Ishikawa (cell line): Measurements from ENCODE around the gene PLEKHA6.

ENCODE experiments used
- CEBPB ChIP-seq: IDR thresholded peaks from 2 replicates; pipeline ENCODE4 v1.6.1; 2012
- CREB1 ChIP-seq: IDR thresholded peaks from 2 replicates; pipeline ENCODE4 v1.6.1; 2012; ENCODE audit warnings: low read depth
- EGR1 ChIP-seq: IDR thresholded peaks from 2 replicates; pipeline ENCODE4 v1.6.1; 2012
- EP300 ChIP-seq: IDR thresholded peaks from 2 replicates; pipeline ENCODE4 v1.6.1; 2012; ENCODE audit warnings: borderline replicate concordance
- FOXM1 ChIP-seq: IDR thresholded peaks from 2 replicates; pipeline ENCODE4 v1.6.1; 2012; ENCODE audit warnings: low read depth, borderline replicate concordance
- NFIC ChIP-seq: IDR thresholded peaks from 2 replicates; pipeline ENCODE4 v1.6.1; 2012
- RAD21 ChIP-seq: IDR thresholded peaks from 2 replicates; pipeline ENCODE4 v1.6.1; 2012; ENCODE audit warnings: low read depth
- REST ChIP-seq: IDR thresholded peaks from 2 replicates; pipeline ENCODE4 v1.6.1; 2012; ENCODE audit warnings: low read depth, mild to moderate bottlenecking
- TAF1 ChIP-seq: IDR thresholded peaks from 2 replicates; pipeline ENCODE4 v1.6.1; 2012; ENCODE audit warnings: low read depth, mild to moderate bottlenecking
- TCF12 ChIP-seq: IDR thresholded peaks from 2 replicates; pipeline ENCODE4 v1.6.1; 2012; ENCODE audit warnings: low read depth
- TEAD4 ChIP-seq: IDR thresholded peaks from 2 replicates; pipeline ENCODE4 v1.6.1; 2012
- USF1 ChIP-seq: IDR thresholded peaks from 2 replicates; pipeline ENCODE4 v1.6.1; 2012
- YY1 ChIP-seq: IDR thresholded peaks from 2 replicates; pipeline ENCODE4 v1.6.1; 2012; ENCODE audit warnings: low read depth
- ZBTB7A ChIP-seq: IDR thresholded peaks from 2 replicates; pipeline ENCODE4 v1.6.1; 2012; ENCODE audit warnings: low read depth
- TF ChIP-seq, protein P1 (sequence below): IDR thresholded peaks from 2 replicates; pipeline ENCODE4 v1.6.1; 2012

PLEKHA6 gene

DNA sequence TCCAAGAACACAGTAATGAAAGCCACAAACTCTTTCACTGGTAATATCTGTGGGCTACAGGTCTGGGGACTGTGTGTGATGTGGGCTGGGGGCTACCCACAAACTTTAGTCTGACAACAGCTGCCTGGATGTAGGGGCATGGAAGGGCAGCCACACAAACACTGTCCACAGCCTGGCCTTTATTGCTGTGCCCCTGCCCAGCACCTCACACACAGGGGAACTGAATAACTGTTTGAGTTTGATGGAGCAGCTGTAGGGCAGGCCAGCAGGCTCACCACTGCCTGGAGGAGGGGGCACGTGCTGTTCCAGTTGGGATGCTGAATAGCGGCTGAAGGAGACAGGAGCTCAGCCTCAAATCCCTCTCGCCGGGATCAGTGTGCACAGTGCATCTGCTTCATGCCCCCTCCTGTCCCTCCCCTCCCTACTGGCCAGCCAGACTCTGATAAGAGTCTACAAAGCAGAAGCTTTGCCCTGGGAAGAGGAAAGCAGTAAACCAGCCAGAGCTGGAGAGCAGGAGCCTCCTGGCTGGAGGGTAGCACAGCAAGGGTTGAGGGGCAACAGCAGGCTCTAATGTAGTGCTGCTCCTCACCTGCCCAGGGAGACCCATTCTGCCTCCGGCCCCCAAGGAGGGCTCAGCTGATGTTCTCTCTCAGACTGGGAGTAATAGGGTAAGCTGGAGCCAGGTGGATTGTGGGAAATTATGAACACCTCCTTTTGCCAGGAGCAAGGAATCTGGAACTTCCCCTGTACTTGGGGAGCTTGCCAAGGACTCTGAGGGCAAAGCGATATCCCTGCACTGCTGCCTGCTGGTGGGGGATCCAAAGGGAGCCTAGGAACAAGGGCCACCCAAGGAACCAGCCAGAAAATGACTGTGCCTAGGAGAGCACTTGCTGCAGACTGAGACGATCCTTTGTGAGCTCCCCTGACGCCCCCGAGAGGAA, 75.7 kb downstream of the PLEKHA6 start:
- no peak for TF ChIP-seq CEBPB
- TF ChIP-seq TAF1 = no peak
- no peak for TF ChIP-seq NFIC
- TF ChIP-seq REST = no peak
- no peak for TF ChIP-seq CREB1
- TF ChIP-seq TCF12 = no peak
- no peak for TF ChIP-seq USF1
- no peak for TF ChIP-seq TEAD4
- TF ChIP-seq, protein P1, sequence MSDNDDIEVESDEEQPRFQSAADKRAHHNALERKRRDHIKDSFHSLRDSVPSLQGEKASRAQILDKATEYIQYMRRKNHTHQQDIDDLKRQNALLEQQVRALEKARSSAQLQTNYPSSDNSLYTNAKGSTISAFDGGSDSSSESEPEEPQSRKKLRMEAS = no peak
- TF ChIP-seq RAD21 = no peak
- TF ChIP-seq EP300 = no peak
- TF ChIP-seq FOXM1 = no peak
- TF ChIP-seq EGR1 = no peak
- no peak for TF ChIP-seq ZBTB7A
- no peak for TF ChIP-seq YY1

- TF ChIP-seq NFIC (no peak), USF1 (no peak), CEBPB (no peak), RAD21 (no peak), ZBTB7A (no peak), TEAD4 (no peak), TCF12 (no peak)
These were observed 76.9 kb downstream of the PLEKHA6 start for GRCh38 chr1:204282761-204283221.

- TF ChIP-seq TEAD4 (no peak), CREB1 (no peak), RAD21 (no peak), FOXM1 (no peak), YY1 (no peak), CEBPB (no peak), NFIC (no peak), EP300 (no peak), USF1 (no peak), EGR1 (no peak), ZBTB7A (no peak), TAF1 (no peak), TCF12 (no peak), REST (no peak)
- TF ChIP-seq, protein P1 = no peak
These were observed 79.4 kb downstream of the PLEKHA6 start for GRCh38 chr1:204280099-204280961.

- TF ChIP-seq ZBTB7A (no peak), TAF1 (no peak), FOXM1 (no peak), CEBPB (no peak), TEAD4 (no peak), RAD21 (no peak), EGR1 (no peak), EP300 (no peak)
These were observed 80.8 kb downstream of the PLEKHA6 start for GRCh38 chr1:204278958-204279357.

DNA sequence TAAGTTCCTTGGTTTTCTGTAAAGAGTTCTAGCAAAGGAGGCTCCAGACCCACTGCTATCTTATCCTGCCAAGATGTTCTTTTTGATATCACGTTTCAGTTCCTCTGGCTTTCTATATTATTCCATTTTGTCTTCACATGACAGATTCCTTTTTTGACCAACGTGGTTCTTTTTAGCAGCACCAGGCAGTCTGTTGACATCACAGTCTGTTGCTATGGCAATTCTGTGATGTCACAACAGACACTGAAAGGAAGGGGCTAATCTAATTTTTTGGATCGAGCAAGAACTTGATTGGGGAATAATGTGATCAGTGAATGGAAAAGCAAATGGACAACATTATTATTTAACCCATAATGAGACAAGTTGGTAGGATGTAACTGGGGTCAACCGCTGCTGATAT, 81.5 kb downstream of the PLEKHA6 start:
- no peak for TF ChIP-seq ZBTB7A
- TF ChIP-seq EGR1 = no peak
- TF ChIP-seq, protein P1 = no peak
- TF ChIP-seq CREB1 = no peak
- no peak for TF ChIP-seq FOXM1
- no peak for TF ChIP-seq RAD21
- TF ChIP-seq NFIC = no peak
- no peak for TF ChIP-seq USF1
- no peak for TF ChIP-seq TAF1
- no peak for TF ChIP-seq REST
- TF ChIP-seq CEBPB = no peak
